ENCODE measurements around the gene ARL9.

The ARL9 gene

GRCh38 chr4:56531823-56532222 lies 26.2 kb downstream of the ARL9 start:
- DNase-seq (ENCODE audit: low read depth, low spot score) = no peak

- no peak for DNase-seq (ENCODE audit: low read depth, low spot score)
These were observed 26.6 kb downstream of the ARL9 start for GRCh38 chr4:56532239-56532638.

- no peak for DNase-seq (ENCODE audit: low read depth, low spot score)
These were observed 30.3 kb downstream of the ARL9 start for GRCh38 chr4:56535915-56536314.

- no peak for DNase-seq (ENCODE audit: low read depth, low spot score)
These were observed 31.6 kb downstream of the ARL9 start for GRCh38 chr4:56537147-56537546.

- DNase-seq (ENCODE audit: low read depth, low spot score) = no peak
These were observed 35.2 kb downstream of the ARL9 start for GRCh38 chr4:56540826-56541225.

- DNase-seq (ENCODE audit: low read depth, low spot score) = peak; percentile 40
These were observed 39.1 kb downstream of the ARL9 start for GRCh38 chr4:56544573-56545131.

GRCh38 chr4:56550642-56551041 lies 45.1 kb downstream of the ARL9 start:
- no peak for DNase-seq (ENCODE audit: low read depth, low spot score)

- no peak for DNase-seq (ENCODE audit: low read depth, low spot score)
These were observed 45.9 kb downstream of the ARL9 start for GRCh38 chr4:56551516-56551915.

GRCh38 chr4:56552273-56552672 lies 46.7 kb downstream of the ARL9 start:
- DNase-seq (ENCODE audit: low read depth, low spot score) = no peak

- no peak for DNase-seq (ENCODE audit: low read depth, low spot score)
These were observed 64.5 kb downstream of the ARL9 start for GRCh38 chr4:56570041-56570440.

Data from iPS DF 19.7 (cell line).